GM21786 (cell line): Measurements from ENCODE around the gene ZMIZ1.

Experiments
- ATAC-seq: cut with Tn5 transposase; IDR thresholded peaks from one replicate; pipeline ENCODE4 v1.9.1; 2021; ENCODE audit not compliant: unreplicated experiment

Gene ZMIZ1

DNA sequence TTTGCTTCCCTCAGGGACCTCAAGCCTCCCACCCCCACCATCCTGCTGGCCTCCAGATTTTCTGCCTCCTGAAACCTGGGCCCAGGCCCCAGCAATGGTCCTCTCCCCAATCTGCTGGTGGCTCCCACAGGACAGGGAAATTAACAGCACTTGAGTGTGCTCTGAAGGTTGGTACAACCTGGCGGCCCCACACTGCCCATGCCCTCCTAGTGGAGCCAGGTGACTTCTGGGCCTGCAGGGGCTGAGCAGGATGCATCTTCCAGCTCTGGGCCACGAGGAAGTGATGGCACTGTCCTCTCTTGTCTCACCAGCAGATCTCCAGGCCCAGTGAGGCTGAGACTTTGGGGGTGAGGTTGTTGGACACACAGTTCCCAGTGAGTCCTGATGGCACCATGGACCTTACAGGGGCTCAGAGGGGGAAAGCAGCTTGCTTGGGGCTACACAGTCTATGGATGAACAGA, 3.6 kb upstream of the ZMIZ1 start:
- no peak for ATAC-seq

DNA sequence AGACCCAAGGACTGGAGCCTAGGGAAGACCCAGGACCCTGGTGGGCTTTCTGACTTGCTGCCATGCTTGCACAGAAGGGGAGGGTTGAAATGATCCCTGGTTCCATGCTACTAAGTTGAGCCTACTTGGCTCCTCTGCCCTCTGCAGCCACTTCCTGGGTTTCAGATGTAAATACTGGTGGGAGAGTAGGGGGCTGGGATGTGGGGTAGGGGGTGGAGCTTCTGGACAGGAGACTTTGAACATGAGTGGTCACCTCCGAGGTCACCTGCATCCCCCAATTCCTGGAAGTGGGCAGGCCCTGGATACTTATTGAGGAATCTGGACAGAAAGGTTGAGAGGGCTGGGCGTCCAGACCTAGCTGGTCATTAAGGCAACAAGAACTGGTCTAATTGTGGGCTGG, 2.9 kb upstream of the ZMIZ1 start:
- no peak for ATAC-seq

DNA sequence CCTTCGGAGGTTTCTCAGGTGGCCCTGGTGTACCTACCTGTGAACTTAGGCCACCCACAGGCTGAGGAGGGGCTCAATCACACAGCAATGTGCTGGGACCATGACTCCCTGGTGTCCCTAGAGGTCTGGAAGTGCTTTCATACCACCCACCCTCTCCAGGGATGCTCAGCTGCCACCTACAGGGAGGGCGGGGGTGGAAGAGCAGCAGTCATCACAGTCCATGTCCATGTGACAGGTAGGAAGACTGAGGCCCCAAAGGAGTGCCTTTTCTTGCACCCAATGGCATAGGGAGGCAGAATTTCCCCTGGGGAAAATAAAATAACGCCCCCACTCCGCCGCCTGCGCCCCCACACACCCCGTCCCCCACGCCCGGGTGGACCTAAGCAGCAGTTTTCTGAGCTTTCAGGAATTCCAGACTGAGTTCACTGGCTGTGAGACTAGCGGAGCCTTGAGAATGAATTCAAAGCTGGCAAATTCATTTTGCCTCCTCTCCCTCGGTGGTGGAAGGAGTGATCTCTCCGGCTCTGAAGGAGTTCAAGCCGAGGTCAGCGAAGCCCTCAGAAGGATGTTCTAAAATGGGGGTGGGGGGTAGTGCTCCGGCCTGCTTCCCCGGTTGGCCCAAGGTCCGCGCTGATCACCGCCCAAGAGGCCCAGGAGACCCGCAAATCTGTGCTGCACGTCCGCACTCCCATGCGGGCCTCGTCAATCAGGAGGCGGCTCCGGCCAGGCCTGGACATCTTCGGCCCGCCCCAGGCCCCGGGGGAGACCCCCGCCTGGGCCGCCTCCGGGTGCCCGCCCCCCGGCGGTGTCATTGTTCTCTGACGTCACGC, 2.1 kb upstream of the ZMIZ1 start:
- no peak for ATAC-seq

DNA sequence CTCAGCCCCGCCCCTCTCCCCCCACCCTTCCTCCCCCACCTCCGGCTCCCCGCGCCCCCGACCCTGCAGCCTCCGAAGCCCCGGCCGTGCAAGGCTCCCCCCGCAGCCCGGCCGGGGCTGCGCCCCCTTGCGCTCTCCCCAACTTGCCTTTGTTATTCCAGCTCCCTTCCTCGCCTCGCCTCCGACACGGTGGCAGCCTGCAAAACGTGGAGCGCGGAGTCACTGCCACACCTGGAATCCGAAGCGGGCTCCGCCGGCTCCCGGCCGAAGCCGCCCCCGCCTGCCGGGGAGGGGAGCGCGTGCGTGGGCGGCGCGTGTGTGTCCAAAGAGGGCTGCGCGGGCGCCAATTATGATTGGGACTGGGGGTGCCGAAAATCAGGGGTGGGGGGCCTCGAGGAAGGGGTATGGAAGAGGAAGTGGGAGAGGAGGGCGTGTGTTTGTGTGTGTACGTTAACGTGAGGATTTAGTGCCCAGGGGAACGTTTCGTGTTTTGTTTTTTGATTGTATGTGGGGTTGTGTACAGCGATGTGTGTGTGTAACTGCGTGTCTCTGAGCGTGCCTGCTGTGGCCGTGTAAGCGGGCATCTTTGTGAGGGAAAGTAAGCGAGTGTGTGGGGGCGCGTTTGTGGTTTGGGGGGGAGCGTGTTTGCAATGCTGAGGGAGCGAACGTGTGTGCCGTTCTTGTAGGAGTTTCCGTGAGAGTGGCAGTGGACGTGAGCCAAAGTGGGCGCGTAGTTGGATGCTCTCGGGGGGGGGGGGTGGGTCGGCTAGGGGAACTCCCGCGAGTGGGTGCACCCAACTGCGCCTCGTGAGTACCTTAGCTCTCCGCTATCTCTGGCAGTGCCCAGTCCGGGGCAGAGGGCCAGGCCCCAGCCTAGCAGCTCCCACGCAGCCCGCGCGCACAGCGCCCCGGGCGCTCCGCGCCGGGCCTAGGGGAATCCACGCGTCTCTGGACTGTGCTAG, 1.2 kb upstream of the ZMIZ1 start:
- no peak for ATAC-seq

DNA sequence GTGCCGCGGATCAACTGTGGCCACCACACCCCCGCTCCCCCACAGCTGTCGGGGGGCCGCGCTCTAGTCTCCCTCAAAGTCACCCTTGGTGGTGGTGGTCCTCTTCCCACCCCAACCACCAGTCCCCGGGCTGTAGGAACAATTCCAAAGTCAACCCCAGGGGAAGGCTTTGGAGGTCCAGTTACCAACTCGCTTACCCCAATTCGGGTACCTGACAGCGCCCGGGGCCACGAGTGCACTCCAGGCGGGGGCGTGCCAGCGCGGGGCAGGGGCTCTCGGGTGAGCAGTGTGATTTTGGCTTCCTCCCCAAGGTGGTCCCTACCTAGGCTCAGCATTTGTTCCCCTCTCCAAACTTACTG, 584 bp upstream of the ZMIZ1 start:
- ATAC-seq: no peak

DNA sequence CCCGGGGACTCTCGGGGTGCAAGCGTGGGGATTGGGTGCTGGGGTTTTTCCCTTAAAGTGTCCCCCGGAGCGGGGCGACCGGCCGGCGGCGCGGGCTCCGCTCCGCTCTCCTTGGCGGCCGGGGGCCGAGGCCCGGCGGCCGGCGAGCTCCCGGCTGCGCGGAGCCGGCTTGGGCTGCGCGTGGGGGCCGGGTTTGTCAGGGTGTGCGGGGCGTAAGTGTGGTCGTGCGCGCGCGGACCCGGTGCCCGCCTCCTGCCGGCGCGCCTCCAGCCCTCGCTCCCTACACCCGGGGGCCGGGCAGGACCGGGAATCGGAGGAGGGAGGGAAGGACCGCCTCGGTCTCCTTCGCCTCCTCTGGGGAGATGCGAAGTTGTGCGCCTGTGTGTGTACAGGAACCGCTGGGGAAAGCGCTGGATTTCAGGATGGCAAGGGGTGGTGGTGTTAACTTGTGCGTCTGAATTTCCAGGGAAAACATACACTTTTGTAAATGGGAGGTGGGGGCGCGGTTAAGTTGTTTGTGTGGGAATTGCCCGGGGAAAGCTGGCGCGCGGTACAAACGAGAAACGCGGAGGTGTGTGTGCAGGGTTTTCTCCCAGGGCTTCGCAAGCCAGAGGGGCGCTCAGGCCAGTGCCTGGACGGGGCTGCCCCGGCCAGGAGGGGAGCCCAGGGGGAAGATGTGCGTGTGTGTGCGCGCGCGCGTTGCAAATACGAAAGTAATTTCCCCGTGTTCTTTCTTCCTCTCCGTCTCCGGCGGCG, 737 bp downstream of the ZMIZ1 start:
- peak; percentile 3 for ATAC-seq

DNA sequence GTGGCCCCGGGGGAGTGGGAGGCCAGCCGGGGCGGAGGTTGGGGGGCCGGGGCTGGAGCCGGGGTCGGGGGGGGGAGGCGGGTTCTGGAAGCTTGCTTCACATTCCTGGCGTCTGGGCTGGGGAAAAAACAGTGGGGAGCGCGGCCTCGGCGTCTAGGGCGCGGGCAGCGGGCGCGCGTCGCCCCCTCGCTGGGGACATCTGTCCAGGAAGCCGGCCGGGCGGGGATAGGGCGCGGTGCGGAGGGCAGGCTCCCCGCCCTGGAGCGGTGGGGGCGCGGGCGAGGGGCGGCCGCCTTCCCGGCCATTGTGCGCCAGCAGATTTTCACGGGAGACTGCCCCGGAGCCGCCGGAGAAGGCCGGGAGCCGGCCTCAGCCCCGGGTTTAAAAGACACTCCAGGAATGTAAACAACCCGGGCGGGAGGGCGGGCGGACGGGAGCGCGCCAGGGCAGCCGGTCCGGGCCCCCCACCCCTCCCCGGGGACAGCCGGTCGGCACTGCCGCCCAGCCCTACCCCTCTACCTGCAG, 1.4 kb downstream of the ZMIZ1 start:
- ATAC-seq: no peak

DNA sequence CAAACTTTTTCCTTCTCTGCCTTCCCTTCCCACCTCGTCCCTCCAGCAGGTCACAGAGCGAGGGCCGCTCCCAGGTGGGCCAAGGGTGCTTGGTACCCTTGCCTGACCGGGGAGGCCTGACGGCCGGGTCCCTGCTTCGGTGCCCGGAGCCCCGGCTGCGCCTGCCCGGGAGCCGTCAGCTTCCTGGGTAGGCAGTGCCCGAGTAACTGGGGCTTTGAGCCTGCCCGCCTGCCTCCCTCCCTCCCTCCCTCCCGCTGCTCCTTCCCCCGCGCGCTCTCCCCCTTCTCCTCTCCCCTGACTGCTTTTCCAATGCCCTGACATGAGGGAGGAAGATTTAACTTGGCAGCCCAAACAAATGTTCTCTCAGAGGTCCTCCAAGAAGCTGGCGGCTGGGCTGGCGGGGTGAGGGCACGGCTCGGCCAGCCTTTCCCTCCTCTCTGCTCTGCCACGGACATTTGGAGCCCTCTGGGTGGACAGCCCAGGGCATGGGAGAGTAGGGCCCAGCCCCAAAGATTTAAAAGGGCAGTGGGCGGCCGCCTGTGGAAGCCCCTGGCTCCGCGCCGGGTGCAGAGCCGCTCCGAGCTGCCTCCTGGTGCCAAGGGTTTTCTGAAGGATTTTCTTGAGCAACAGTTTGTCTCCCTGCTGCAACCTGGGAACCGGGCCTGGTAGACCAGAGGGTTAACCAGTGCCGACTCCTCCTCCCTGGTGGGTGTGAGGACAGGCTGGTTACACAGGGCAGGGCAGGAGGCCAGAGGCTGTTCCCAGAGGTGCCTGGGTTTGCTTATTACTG, 2.0 kb downstream of the ZMIZ1 start:
- no peak for ATAC-seq

DNA sequence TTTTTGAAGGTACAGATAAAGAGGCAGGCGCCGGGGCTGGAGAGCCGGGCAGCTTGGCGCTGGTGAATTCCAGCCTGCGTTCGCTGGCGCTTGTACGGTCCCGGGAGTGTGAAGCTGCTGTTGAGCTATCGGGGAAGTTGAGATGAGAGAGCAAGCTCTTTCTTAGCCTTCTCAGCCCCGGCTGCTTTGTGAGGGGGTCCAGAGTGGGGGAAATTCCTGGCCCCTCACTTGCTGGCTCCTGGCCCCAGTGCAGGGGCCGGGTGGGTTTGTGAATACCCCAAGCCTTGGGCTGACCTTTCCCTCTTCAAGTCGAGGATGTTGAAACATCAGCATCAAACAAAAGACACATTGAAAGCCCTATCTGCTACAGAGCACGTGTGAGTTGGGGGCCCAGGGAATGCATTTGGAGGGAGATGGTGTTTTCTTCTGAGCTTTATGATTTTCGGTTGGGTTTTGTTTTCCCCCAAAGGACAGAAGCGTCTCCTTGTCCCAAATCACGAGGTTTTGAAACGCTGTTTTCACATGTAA, 2.7 kb downstream of the ZMIZ1 start:
- ATAC-seq: no peak

DNA sequence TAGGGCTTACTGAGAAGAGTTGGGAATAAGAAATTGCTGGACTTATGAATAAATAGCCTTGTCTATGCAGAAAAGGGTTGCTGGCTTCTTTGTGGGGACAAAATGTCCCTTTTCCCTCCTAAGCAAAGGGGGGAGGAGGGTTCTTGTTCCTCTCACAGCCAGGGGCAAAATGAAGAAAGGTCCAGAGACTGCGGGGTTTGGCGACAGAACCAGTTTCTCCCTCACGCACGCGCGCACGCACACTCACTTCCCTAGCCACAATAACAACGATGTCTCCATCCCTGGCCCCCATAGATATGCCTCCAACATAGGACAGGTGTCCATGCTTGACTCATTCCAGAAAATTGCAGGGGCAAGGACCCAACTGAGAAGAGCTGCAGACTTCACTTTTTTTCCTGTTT, 3.3 kb downstream of the ZMIZ1 start:
- no peak for ATAC-seq

DNA sequence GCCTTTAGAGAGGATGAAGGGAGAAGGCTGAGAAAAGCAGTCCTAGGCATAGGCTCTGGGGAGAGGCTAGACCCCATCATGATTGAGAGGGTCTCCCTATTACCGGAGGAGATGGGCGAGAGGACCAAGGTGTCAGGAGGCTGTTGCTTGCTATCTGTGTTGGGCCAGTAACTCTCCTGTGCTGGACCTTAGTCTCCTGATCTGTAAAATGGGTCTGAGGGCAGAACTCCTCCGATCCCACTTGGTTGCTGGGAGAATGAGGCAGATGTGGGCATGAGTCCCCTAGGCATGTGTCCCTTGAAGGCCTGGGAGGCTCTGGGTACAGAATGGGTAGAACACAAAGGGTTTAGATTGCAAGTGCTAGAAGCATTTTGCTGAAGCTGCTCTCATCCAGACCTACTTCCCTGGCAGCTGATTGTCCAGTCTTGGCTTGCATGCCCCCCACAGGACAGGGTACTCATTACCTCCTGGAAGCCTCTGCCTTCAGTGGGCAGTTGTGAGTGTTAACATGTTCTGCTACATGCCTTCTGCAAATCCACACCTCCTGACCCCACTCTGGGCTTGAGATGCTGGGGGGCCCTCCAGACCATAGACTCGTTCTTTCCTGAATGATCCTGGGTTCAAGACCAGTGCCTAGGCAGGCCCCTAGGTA, 4.4 kb downstream of the ZMIZ1 start:
- ATAC-seq: no peak

DNA sequence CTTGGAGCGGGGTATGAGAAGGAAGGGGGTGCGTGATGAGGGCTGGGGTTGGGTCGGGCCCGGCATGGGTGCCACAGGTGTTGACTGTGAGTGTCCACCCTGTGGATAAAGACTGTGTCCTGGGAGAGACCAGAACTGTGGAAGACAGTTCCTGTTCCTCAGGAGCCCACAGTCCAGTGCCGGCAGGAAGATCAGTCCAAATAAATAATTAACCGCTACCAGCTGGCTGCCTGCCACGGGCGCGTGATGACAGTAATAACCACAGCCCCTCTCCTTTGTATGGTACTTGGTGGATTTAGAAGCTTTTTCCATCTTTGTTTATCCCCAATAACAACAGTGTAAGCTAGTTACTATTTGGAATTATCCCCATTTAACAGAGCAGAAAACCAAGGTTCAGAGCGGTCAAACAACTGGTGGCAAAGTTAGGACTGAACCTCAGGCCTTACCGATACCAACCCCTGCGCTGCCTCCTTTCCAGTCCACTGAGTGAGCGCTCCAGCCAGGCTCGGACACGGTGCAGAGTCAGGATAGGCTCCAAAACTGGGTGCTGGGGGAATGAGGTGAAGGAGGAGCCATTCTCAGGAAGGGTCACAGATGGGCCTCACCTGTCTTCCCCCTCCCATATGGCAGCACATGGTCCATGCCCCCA, 5.1 kb downstream of the ZMIZ1 start:
- no peak for ATAC-seq

DNA sequence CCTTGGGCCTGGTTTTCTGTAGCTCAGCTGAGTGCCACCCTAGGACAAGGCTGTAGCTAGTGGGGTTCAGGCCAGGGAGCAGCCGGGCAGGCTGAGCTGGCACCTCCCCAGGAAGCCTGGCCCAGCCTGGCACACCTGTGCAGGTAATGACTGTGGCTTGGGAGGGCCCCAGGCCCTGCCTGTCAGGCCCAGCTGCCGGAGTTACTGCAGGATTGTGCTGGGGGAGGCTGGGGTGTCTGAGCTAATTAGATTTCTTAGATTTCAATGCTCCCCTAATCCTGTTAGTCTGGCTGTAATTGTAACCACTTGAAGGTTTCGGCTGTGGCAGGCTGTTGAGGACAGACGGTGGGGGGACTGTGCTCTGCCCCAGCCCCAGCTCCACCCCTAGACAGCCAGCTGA, 6.0 kb downstream of the ZMIZ1 start:
- no peak for ATAC-seq

DNA sequence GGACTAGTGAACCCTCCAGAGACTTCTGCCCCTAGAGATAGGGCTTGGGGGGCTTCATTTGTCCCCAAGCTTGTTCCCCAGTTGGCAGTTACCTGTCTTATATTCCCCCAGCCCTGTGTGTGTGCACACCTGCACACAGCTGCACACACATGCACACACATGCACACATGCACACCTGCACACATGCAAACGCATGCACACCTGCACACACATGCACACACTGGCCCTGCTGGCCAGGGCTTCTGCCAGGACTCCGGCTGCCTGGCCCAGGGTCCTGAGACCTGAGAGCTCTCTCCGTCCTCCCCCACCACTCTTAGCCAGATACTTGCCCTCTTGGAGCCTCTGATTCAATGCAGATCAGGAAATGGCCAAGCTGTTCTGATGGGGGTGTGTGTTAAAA, 6.7 kb downstream of the ZMIZ1 start:
- ATAC-seq: no peak

DNA sequence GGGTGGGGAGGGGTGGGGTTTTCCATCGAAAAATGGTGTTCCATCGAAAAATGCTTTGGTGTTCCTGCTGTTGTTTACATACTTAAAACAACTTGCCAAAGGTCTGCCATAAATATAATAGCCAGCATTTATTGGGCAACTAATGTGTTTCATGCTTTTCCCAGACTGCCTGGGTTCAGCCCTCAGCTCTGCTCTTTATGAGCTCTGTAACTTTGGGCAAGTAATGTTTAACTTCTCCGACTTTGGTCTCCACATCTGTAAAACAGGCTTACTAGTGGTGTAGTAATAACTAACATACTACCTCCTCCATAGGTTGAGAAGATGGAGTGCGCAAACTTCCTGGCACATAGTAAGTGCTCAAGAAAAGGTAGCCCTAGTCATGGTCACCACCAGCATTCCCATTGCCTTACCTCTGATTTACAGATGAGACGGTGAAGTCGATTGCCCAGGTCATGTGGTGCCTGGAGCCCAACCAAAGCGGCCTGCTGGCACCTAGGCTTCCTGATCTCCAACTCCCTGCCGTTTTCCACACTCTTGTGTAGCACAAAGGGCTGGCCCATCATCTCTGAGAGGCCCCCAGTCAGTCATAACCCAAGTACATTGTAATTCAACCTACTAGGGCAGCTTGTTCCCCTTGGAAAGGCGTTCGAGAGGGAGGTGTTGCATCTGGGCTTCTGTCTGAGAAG, 8.9 kb downstream of the ZMIZ1 start:
- no peak for ATAC-seq

DNA sequence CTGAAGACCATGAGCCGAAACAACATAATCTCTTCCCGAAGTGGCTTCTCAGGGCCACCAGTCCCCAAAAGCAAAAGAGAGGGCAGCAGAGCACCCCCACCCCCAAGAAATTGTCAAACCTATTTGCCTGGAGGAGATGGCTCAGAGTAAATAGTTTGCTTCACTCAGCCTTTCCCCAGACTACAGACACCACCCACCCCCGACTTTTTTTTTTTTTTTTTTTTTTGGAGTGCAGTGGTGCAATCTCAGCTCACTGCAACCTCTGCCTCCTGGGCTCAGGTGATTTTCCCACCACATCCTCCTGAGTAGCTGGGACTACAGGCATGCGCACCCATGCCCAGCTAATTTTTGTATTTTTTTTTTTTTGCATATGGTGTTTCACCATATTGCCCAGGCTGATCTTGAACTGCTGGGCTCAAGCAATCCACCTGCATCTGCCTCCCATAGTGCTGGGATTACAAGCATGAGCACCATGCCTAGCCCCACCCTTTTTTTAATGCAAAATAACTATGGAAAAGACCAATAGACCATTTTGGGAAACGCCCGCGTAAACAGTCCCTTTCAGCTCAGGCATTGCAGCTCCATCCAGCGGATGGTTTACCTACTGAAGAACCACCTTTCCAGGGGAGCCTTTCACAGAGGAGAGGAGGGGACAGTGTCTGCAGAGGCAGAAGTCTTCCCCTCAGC, 9.7 kb downstream of the ZMIZ1 start:
- ATAC-seq: no peak

DNA sequence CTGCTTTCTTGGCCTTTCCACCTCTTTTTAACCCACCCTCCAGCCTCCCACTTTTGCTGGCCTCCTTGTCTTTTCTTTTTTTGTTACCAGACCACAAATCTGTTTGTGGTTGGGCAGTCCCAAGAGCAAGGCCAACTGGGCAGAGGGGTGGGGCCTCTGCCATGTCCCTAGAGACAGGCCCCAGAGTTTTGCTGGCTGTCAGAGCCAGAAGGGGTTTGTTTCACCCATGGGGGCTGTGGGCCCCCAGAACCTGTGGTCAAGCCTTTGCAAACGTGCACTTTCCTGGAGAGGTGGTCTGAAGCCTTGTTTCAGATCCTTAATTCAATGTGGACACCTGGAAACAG, 10.3 kb downstream of the ZMIZ1 start:
- no peak for ATAC-seq
